ENCODE measurements around the gene KLF15.

The KLF15 gene

GRCh38 chr3:126364130-126364695 is 7.0 kb upstream of the KLF15 start:
- H3K27ac ChIP-seq = no peak overlapping the region
- no peaks in the 10 kb centered on the region for H3K36me3 ChIP-seq
- H3K27me3 ChIP-seq (ENCODE audit: insufficient read depth, low read depth, severe bottlenecking) = no peaks in the 10 kb centered on the region
- no peak for DNase-seq
- no peak overlapping the region for H3K4me3 ChIP-seq (ENCODE audit: low read depth, low read length)
- H3K9me3 ChIP-seq (ENCODE audit: severe bottlenecking) = no peaks in the 10 kb centered on the region
- no peak for TF ChIP-seq CTCF (IDR thresholded peaks at IDR 0.05; ENCODE audit: low read depth, low read length)

GRCh38 chr3:126361211-126361610 is 4.0 kb upstream of the KLF15 start:
- no peaks in the 10 kb centered on the region for H3K9me3 ChIP-seq (ENCODE audit: severe bottlenecking)
- TF ChIP-seq CTCF (IDR thresholded peaks at IDR 0.05; ENCODE audit: low read depth, low read length) = no peak
- H3K27ac ChIP-seq = no peak overlapping the region
- DNase-seq = no peak
- no peaks in the 10 kb centered on the region for H3K36me3 ChIP-seq
- H3K4me3 ChIP-seq (ENCODE audit: low read depth, low read length) = no peak overlapping the region
- no peaks in the 10 kb centered on the region for H3K27me3 ChIP-seq (ENCODE audit: insufficient read depth, low read depth, severe bottlenecking)

- no peak for TF ChIP-seq CTCF (IDR thresholded peaks at IDR 0.05; ENCODE audit: low read depth, low read length)
- Histone ChIP-seq H3K27me3 (ENCODE audit: insufficient read depth, low read depth, severe bottlenecking) (no peaks in the 10 kb centered on the region), H3K4me3 (ENCODE audit: low read depth, low read length) (no peak overlapping the region), H3K9me3 (ENCODE audit: severe bottlenecking) (no peaks in the 10 kb centered on the region), H3K27ac (no peak overlapping the region), H3K36me3 (no peaks in the 10 kb centered on the region)
- DNase-seq = no peak
Measured at GRCh38 chr3:126360714-126361060, 3.5 kb upstream of the KLF15 start.

GRCh38 chr3:126360046-126360713 is 3.0 kb upstream of the KLF15 start:
- Histone ChIP-seq H3K27ac (no peak overlapping the region), H3K4me3 (ENCODE audit: low read depth, low read length) (no peak overlapping the region), H3K9me3 (ENCODE audit: severe bottlenecking) (no peaks in the 10 kb centered on the region), H3K36me3 (no peaks in the 10 kb centered on the region), H3K27me3 (ENCODE audit: insufficient read depth, low read depth, severe bottlenecking) (no peaks in the 10 kb centered on the region)
- TF ChIP-seq CTCF (IDR thresholded peaks at IDR 0.05; ENCODE audit: low read depth, low read length) = no peak
- DNase-seq = no peak

GRCh38 chr3:126358816-126359181 is 1.6 kb upstream of the KLF15 start:
- no peak for TF ChIP-seq CTCF (IDR thresholded peaks at IDR 0.05; ENCODE audit: low read depth, low read length)
- H3K27me3 ChIP-seq (ENCODE audit: insufficient read depth, low read depth, severe bottlenecking) = no peaks in the 10 kb centered on the region
- H3K9me3 ChIP-seq (ENCODE audit: severe bottlenecking) = no peaks in the 10 kb centered on the region
- no peak overlapping the region for H3K4me3 ChIP-seq (ENCODE audit: low read depth, low read length)
- DNase-seq = no peak
- no peaks in the 10 kb centered on the region for H3K36me3 ChIP-seq
- no peak overlapping the region; the same call in 1 of the 2 replicates for H3K27ac ChIP-seq
